GM18861 (cell line): Measurements from ENCODE around the gene SRRT.

Source experiments
- ATAC-seq: cut with Tn5 transposase; IDR thresholded peaks from one replicate; pipeline ENCODE4 v1.9.1; 2021; ENCODE audit not compliant: unreplicated experiment

SRRT gene

DNA sequence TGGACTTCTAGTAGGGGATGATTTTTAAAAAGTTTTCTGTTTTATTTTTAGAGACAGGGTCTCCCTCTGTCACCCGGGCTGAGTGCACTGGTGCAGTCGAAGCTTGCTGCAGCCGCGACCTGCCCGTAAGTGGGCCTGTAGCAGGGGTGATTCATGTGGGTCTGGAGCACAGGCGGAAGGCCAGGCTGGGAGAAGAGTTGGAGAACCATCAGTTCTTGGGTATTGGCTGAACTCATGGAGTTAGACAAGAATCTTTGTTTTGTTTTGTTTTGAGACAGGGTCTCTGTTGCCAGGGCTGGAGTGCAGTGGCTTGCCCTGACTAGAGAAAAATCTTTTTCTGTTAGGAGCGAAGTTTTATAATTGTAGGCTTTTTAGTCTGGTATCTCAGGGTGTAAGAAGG, 5.7 kb downstream of the SRRT start:
- ATAC-seq, result no peak

DNA sequence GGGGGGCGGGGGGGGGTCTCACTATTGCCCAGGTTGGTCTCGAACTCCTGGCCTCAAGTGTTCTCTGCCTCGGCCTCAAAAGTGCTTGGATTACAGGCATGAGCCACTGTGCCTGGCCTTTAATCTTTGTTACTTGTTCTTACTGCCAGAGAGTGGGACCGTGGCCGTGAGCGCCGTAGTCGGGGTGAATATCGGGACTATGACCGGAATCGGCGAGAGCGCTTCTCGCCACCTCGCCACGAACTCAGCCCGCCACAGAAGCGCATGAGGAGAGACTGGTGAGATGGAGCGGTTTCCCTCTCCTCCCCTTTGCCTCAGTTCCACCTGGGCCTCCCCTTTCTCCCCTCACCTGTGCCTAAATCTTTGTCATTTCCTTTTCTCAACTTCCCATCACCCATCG, 6.2 kb downstream of the SRRT start:
- ATAC-seq, result no peak

DNA sequence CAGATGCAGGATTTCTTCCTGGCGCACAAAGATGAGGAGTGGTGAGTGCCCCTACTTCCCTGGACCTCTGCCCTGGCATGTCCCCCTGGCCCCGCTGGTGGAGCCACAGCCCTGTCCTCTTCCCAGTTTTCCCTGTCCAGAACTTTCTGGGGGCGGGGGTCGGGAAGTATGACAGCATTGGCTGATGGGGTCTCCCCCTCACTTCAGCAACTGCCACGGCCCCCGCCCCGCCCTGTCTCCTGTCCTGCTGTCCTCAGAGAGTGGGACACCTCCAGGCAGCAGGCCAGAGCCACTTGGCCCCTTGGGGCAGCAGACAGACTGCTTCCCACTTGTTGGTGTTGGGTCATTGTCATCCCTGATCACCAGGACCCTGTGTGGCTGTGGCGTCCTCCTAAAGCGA, 7.3 kb downstream of the SRRT start:
- no peak for ATAC-seq

DNA sequence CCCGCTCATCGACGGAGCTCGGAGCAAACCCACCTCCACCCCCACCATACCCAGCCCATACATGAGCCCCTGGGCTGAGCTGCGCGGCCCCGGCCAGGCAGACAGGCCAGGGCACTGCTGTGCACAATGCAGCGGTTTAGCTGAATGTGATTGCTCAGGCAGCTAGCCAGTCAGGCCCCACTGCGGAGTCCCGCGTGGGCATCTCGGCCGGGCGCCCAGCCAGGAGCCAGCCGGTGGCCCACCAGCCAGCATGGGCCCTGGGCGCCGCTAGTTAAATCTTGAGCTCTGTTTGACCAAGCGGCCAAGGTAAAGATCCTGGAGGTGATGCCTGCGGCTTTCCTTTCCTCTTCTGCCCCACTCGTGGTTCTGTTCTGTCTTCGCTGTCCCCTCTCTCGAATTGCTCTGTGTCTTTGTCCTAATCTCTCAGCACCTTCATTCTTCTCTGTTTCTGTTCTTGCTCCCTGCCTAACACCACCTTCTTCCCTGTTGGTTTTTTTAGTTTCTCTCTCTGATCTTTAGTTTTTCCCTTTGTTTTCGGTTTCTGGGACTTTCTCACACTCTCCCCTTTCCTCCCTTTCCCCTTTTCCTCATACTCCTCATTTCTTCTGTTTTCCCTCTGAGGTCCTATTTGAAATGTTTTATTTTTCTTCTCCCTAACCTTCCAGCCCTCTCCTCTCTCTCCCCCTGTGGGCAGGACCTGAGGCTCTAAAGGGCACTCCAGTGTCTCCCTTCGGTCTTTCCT, 8.1 kb downstream of the SRRT start:
- no peak for ATAC-seq

DNA sequence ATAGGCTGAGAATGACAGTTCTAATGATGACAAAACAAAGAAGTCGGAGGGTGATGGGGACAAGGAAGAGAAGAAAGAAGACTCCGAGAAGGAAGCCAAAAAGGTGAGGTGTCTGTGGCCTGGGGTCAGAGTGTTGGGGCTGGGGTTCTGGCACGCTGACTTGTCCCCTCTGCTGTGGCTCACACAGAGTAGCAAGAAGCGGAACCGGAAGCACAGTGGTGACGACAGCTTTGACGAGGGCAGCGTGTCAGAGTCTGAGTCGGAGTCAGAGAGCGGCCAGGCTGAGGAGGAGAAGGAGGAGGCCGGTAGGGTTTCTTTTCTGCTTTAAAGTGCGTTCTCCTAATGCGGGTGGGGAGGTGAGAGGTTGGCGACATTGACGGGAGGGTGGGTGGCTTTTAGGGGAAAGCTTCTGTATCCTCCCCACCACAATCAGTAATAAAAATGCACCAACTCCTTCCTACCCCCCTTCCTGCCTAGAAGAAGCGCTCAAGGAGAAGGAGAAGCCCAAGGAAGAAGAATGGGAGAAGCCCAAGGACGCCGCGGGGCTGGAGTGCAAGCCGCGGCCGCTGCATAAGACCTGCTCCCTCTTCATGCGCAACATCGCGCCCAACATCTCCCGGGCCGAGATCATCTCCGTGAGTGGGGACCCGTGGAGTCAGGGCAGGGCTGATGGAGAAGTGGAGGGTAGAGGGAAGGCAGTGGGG, 10.0 kb downstream of the SRRT start:
- ATAC-seq, result no peak

DNA sequence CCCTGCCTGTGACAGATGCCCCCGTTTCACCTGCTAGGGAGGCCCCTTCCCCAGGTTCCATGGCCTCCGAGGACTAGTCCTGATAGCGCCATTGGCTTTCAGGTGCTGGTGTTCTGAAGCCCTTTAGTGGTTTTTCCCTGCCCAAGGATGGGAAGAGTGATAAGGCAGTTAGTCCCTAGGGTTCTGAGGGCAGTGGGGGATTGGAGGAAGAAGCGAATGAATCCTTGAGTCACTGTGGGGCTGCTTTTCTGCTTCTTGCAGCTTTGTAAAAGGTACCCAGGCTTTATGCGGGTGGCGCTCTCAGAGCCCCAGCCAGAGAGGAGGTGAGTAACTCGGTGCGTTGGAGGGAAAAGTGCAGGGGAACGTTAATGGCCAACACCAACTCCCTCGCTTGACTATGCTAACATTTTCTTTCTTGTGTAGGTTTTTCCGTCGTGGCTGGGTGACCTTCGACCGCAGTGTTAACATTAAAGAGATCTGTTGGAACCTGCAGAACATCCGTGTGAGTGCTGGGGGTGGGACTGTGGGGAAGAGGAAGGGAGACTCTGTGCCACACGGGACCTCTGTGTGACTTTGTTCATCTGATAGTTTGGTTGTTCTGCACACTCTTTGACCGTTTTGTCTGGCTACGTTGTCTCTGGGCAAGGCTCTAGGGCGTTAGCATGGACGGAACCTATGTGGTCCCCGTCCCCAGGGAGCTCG, 10.7 kb downstream of the SRRT start:
- ATAC-seq, result no peak

DNA sequence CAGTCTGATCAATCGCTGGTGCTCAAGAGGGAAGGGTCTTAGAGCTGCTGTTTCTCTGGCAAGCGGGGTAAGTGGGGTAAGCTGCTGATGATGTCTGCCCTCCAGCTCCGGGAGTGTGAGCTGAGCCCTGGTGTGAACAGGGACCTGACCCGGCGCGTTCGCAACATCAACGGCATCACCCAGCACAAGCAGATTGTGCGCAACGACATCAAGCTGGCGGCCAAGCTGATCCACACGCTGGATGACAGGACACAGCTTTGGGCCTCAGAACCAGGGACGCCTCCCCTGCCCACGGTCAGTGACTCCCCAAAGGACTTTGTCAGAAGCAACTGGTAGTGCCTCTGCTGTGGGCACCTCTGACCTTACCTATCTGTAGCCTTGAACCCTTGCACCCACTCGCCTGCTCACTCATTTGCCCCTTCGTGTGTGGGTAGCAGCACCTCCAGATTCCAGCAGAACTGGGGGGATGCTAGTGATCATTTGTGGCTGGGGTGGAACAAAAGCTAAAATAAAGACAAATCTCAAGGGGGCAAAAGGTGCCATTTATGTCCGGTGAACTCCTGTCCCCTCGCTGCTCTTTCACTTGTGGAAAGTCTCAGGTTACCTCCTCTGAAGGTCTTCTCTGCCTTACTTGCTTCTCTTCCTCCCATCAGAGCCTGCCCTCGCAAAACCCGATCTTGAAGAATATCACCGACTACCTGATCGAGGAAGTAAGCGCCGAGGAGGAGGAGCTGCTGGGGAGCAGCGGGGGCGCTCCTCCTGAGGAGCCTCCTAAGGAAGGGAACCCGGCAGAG, 11.4 kb downstream of the SRRT start:
- ATAC-seq, result no peak

DNA sequence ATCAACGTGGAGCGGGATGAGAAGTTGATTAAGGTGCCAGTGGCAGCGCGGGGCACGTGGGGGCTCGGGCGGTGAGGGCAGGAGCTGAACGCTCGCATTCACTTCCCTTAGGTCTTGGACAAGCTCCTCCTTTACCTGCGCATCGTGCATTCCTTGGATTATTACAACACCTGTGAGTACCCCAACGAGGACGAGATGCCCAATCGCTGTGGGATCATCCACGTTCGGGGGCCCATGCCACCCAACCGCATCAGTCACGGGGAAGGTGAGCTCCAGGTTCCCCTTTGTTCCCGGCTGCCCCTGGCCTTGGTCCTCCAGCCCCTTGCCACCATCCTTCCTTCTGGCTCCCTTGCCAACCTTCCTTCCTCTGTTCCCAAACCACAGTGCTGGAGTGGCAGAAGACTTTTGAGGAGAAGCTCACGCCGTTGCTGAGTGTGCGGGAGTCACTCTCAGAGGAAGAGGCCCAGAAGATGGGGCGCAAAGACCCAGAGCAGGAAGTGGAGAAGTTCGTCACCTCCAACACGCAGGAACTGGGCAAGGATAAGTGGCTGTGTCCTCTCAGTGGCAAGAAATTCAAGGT, 12.1 kb downstream of the SRRT start:
- no peak for ATAC-seq

DNA sequence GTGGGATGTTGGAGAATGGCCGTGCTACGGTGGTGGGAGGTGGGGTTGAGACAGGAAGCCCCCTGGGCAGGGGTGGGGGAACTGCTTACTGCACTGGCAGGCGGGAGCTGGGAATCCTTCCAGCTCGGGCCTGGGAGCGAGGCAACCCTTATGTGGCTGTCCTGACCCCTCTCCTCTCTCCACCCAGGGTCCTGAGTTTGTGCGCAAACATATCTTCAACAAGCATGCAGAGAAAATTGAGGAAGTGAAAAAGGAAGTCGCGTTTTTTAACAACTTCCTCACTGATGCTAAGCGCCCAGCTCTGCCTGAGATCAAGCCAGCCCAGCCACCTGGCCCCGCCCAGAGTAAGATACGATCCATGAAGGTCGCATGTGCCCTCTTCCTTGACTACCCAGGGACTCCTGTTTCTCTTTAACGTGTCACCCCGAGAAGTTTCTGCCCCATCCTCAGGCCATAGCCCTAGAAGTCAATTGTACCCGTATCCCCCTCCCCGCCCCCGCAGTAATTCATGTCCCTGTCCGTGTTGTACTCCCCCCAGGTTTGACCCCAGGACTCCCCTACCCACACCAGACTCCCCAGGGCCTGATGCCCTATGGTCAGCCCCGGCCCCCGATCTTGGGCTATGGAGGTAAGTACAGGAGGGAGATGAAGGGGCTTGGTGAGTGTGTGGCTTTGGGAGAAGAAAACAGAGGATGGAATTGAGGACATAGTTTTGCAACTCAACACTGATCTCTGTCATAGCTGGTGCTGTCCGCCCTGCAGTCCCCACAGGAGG, 12.8 kb downstream of the SRRT start:
- ATAC-seq, result peak; percentile 42

DNA sequence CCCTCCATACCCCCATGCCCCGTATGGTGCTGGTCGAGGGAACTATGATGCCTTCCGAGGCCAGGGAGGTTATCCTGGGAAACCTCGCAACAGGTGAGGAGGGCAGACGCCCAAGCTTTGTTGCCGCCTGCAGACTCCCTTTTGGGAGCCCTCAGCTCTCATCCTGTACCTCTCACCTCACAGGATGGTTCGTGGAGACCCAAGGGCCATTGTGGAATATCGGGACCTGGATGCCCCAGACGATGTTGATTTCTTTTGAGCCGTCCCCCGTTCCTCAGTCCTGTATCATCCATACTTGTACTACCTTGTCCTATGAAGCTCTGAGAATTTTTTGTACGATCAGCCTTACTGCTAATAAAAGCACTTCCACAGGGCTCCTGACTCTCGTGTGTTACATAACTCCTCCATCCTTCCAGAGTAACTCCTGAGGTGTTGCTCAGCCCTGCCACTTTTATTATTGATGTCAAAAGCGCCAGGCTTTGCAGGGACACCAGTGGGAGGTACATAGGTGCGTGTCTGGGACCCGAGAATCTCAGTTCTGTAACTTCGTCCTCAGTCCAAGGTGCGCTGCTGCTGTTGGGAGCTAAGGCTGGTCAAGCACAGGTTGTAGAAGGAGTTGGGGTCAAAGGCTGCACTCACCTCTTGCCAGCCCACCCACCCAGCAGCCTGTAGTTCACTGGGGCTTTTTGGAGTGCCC, 13.5 kb downstream of the SRRT start:
- ATAC-seq, result no peak

DNA sequence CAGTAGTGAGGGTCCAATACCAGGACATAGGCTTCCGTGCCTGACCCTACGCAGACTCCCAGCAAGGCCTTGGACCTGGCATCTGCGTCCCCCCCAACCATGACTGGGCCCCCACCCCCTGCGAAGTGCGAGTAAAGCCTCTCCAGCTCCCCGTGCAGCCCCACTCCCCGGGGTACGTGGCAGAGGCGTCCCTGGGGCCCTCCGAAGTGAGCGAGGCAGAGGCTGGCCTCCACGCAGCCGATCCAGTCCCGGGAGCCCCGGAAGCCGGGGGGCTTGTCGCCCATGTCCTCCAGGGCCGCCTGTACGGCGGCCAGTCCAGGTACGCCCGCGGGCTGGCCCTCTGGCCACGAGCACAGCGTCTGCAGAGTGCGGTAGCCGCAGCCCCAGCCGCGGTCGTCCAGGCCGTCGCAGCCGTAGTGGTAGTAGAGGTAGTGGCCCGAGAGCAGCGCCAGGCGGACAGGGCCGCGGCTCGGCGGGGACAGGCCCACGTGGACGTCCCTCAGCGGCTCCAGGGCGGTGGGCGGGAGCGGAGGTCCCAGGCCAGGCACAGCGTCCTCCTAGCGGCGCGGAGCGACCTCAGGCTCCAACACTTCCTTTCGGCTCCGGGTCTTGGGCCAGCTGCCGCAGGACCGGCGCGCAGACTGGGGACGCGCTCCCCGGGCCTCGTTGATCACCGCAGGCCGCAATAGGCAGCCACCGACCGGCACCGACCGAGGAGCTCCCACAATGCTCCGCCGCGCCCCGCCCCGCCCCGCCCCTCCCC, 14.3 kb downstream of the SRRT start, which contains the start of gene UFSP1:
Gene UFSP1 (minus strand): TSS at position 728 of the 763 bp plus-strand sequence. CDS start 444 bp downstream, at position 284.
- ATAC-seq, result peak; percentile 22

DNA sequence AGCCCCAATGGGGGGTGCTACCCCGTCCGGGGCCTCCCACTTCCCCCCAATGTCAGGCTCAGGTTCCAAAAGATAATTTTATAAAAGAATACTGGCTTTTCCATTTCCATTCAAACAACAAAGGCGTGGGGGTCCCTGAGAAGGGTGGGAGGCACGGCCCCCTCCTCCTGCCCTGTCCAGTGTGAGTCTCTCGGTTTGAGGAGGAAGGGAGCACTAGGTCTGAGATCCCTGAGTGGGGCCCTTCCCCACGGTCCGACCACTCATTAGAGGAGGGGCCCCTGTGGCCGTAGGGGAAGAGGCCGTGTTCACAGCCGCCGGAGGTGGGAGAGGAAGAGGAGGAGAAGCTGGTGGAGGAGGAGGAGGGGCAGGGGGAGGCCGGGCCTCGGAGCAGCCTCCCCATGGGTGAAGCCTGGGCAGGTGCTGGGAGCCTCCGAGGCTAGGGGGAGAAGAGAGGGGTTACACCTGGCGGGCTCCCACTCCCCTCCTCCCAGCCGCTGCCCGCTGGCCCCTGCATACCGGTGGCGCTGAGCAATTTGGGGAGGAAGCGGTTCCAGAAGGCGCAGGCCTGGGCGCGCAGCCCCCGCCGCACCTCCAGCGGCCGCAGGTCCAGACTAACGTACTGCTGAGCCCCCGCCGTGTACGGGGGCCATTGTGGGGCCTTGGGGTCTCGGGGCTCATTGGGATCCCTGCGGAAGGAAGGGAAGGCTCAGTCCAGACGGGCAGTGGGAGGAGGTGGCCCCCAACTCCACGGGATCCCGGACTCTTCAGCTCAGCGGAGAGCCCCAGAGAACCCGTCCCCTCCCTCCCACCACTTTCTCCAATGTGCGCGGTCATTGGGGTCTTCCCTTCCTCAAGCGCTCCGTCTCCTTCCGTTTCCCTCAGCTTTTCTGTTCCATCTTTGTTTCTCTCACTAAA, 16.0 kb downstream of the SRRT start:
- no peak for ATAC-seq

DNA sequence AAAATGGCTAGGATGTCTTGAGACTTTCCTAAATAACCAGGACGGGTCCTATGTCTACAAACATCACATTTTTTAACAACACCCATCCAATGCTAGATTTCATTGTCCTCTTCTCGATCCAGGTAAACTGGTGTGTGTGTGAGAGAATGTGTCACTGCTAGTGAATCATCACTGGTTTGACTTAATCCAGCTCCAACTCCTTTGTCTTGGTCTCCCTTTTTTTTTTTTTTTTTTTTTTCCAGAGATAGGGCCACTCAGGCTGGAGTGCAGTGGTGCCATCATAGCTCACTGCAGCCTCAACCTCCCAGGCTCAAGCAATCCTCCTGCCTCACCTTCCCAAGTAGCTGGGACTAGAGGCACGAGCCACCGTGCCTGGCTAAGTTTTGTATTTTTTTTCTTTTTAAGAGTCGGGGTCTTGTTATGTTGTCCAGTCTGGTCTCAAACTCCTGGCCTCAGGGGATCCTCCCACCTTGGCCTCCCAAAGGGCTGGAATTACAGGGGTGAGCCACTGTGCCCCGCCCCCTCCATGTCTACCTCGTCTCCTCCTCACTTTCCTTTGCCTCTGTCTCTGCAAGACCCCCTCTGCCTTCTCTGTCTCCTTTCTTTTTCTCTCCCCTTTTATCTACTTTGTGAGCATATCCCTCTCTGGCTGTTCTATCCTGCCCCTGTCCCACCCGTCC, 16.8 kb downstream of the SRRT start:
- no peak for ATAC-seq

DNA sequence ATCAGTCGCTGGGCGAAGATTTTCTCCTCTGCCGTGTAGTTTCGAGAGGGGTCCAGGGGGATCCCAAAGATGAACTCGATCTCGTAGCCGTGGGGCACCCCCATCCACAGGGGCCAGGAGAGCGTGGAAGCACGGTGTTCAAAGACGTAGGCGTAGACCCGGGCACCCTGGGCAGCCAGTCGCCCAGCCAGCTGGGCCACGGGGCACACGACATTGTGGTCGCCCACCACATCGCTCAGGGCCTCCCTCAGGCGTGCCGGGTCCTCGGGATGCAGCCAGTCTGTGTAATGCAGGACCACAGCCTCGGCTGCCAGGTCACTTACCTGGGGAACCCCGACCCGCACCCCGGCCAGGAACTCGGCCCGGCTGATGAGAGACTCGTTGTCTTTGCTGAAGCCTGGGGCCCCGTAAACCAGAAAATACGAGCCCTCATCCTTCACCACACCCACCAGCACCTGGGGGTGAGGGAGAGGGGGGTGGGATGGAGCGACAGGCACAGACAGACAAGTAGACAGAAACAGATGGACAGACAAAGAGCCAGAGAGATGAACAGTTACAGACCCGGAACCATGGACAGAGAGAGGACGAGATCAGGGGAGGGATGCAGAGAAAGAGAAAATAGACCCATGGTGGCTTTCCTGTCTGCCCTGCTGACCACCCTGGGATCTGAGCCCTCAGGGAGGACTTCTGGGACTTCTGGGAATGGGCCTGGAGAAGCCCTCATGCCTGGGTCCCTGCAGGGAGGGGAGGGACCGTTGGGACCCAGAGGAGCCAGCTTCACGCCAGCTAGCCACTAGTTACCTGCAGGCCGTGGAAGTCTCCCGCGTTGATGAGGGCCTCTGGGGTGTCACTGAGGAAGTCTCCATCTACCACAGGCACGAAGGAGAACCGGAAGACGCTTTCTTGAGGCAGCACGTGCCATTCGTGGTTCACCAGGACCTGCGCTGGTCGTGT, 17.7 kb downstream of the SRRT start:
- ATAC-seq, result no peak

DNA sequence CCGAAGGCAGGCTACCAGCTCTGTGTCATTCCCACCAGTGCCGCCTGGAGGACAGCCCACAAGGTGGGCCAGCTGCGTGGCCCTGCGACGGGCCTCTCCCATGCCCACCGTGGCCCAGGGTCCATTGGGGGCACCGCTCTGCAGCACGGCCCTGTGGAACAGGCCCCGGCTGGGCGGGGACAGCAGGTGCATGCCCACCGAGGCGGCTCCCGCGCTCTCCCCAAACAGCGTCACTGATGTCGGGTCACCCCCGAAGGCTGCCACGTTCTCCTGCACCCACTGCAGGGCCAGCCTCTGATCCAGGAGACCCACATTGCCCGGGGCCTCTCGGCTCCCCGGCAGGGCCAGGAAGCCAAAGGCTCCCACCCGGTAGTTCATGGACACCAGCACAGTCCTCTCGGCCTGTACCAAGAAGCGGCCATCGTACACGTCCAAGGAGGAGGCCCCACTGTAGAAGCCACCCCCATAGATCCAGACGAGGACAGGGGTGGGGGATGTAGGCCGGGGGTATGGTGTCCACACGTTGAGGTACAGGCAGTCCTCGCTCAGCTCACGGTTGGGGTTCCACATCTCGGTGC, 18.5 kb downstream of the SRRT start:
- no peak for ATAC-seq
